BLaER1 (cell line): ENCODE data around the gene POU2F2.

ENCODE experiments used
- H3K27ac ChIP-seq: shearing (Covaris generic); formaldehyde crosslinking; 2 replicates; pipeline ENCODE4 v1.8.1; 2022
- H3K27me3 ChIP-seq: shearing (Covaris generic); formaldehyde crosslinking; 2 replicates; pipeline ENCODE4 v1.8.1; 2022
- H3K36me3 ChIP-seq: shearing (Covaris generic); formaldehyde crosslinking; 2 replicates; pipeline ENCODE4 v1.8.1; 2022
- H3K4me1 ChIP-seq: shearing (Covaris generic); formaldehyde crosslinking; 2 replicates; pipeline ENCODE4 v1.8.1; 2022
- H3K4me2 ChIP-seq: shearing (Covaris generic); formaldehyde crosslinking; 2 replicates; pipeline ENCODE4 v1.8.1; 2022
- H3K4me3 ChIP-seq: shearing (Covaris generic); formaldehyde crosslinking; 2 replicates; pipeline ENCODE4 v1.8.1; 2022
- H3K9ac ChIP-seq: shearing (Covaris generic); formaldehyde crosslinking; 2 replicates; pipeline ENCODE4 v1.8.1; 2022
- H3K9me3 ChIP-seq: shearing (Covaris generic); formaldehyde crosslinking; 2 replicates; pipeline ENCODE4 v1.8.1; 2022
- H4K20me1 ChIP-seq: shearing (Covaris generic); formaldehyde crosslinking; 2 replicates; pipeline ENCODE4 v1.8.1; 2022
- Cebpa-rat ChIP-seq: shearing (Covaris generic); IDR thresholded peaks from 2 replicates; pipeline ENCODE4 v1.8.1; 2022

Gene POU2F2

GRCh38 chr19:42172261-42172660 is 40.0 kb upstream of the POU2F2 start:
- Histone ChIP-seq H3K4me2 (no peak overlapping the region), H3K9ac (no peak overlapping the region), H3K36me3 (no peaks in the 10 kb centered on the region), H3K27ac (no peak overlapping the region), H3K27me3 (peaks cover 42% of the 10 kb centered on the region), H3K4me1 (peaks cover 11% of the 10 kb centered on the region), H4K20me1 (peaks cover 36% of the 10 kb centered on the region), H3K4me3 (no peak overlapping the region), H3K9me3 (no peaks in the 10 kb centered on the region)
- no peak for TF ChIP-seq Cebpa-rat

- Histone ChIP-seq H3K36me3 (no peaks in the 10 kb centered on the region), H3K4me2 (no peak overlapping the region), H3K4me3 (no peak overlapping the region), H3K9ac (no peak overlapping the region), H3K27me3 (peaks cover 29% of the 10 kb centered on the region), H3K4me1 (no peaks in the 10 kb centered on the region), H4K20me1 (peaks cover 26% of the 10 kb centered on the region), H3K9me3 (no peaks in the 10 kb centered on the region), H3K27ac (no peak overlapping the region)
- TF ChIP-seq Cebpa-rat = no peak
These were observed 38.5 kb upstream of the POU2F2 start for GRCh38 chr19:42170715-42171114.

GRCh38 chr19:42169486-42170413 is 37.5 kb upstream of the POU2F2 start:
- H3K9me3 ChIP-seq = no peaks in the 10 kb centered on the region
- no peak for TF ChIP-seq Cebpa-rat
- H4K20me1 ChIP-seq = peaks cover 16% of the 10 kb centered on the region; the same call in 1 of the 2 replicates
- H3K4me3 ChIP-seq = no peak overlapping the region
- H3K36me3 ChIP-seq = no peaks in the 10 kb centered on the region
- H3K4me2 ChIP-seq = no peak overlapping the region
- H3K27me3 ChIP-seq = peaks cover 19% of the 10 kb centered on the region
- no peak overlapping the region for H3K9ac ChIP-seq
- H3K27ac ChIP-seq = no peak overlapping the region
- H3K4me1 ChIP-seq = no peaks in the 10 kb centered on the region

GRCh38 chr19:42168206-42168605 is 36.0 kb upstream of the POU2F2 start:
- Histone ChIP-seq H3K4me3 (no peak overlapping the region), H3K36me3 (no peaks in the 10 kb centered on the region), H3K4me2 (no peak overlapping the region), H3K9ac (no peak overlapping the region), H3K4me1 (no peaks in the 10 kb centered on the region), H3K27me3 (0 out of 2 replicates have a peak, but pooled peaks cover 5% of the 10 kb centered on the region), H4K20me1 (peaks cover 9% of the 10 kb centered on the region; the same call in 1 of the 2 replicates), H3K27ac (no peak overlapping the region), H3K9me3 (no peaks in the 10 kb centered on the region)
- no peak for TF ChIP-seq Cebpa-rat

GRCh38 chr19:42166316-42166715 is 34.1 kb upstream of the POU2F2 start:
- no peak overlapping the region for H3K4me2 ChIP-seq
- no peaks in the 10 kb centered on the region for H3K4me1 ChIP-seq
- H3K36me3 ChIP-seq = no peaks in the 10 kb centered on the region
- H3K9ac ChIP-seq = no peak overlapping the region
- no peak overlapping the region for H3K4me3 ChIP-seq
- no peaks in the 10 kb centered on the region for H3K9me3 ChIP-seq
- no peaks in the 10 kb centered on the region for H4K20me1 ChIP-seq
- no peak for TF ChIP-seq Cebpa-rat
- no peak overlapping the region for H3K27ac ChIP-seq
- H3K27me3 ChIP-seq = 0 out of 2 replicates have a peak, but pooled peaks cover 3% of the 10 kb centered on the region

GRCh38 chr19:42165146-42165545 is 32.9 kb upstream of the POU2F2 start:
- Histone ChIP-seq H3K27me3 (0 out of 2 replicates have a peak, but pooled peaks cover 3% of the 10 kb centered on the region), H3K9ac (no peak overlapping the region), H3K9me3 (no peaks in the 10 kb centered on the region), H3K36me3 (no peaks in the 10 kb centered on the region), H3K4me2 (no peak overlapping the region), H3K4me3 (no peak overlapping the region), H3K4me1 (no peaks in the 10 kb centered on the region), H4K20me1 (no peaks in the 10 kb centered on the region), H3K27ac (no peak overlapping the region)
- TF ChIP-seq Cebpa-rat = no peak

- Histone ChIP-seq H3K4me3 (no peak overlapping the region), H3K4me2 (no peak overlapping the region), H3K27me3 (0 out of 2 replicates have a peak, but pooled peaks cover 3% of the 10 kb centered on the region), H4K20me1 (no peaks in the 10 kb centered on the region), H3K4me1 (no peaks in the 10 kb centered on the region), H3K36me3 (no peaks in the 10 kb centered on the region), H3K27ac (no peak overlapping the region), H3K9me3 (no peaks in the 10 kb centered on the region), H3K9ac (no peak overlapping the region)
- no peak for TF ChIP-seq Cebpa-rat
These were observed 29.5 kb upstream of the POU2F2 start for GRCh38 chr19:42161616-42162263.

- TF ChIP-seq Cebpa-rat = no peak
- no peaks in the 10 kb centered on the region for H3K9me3 ChIP-seq
- H3K4me1 ChIP-seq = peaks cover 11% of the 10 kb centered on the region
- no peaks in the 10 kb centered on the region for H3K27me3 ChIP-seq
- H3K27ac ChIP-seq = no peak overlapping the region
- H3K36me3 ChIP-seq = no peaks in the 10 kb centered on the region
- H3K9ac ChIP-seq = no peak overlapping the region
- H4K20me1 ChIP-seq = no peaks in the 10 kb centered on the region
- no peak overlapping the region for H3K4me3 ChIP-seq
- no peak overlapping the region for H3K4me2 ChIP-seq
These were observed 27.7 kb upstream of the POU2F2 start for GRCh38 chr19:42159942-42160341.

GRCh38 chr19:42158926-42159325 is 26.7 kb upstream of the POU2F2 start:
- peaks cover 19% of the 10 kb centered on the region for H3K4me1 ChIP-seq
- no peaks in the 10 kb centered on the region for H3K9me3 ChIP-seq
- TF ChIP-seq Cebpa-rat = no peak
- H3K27me3 ChIP-seq = no peaks in the 10 kb centered on the region
- no peak overlapping the region for H3K9ac ChIP-seq
- no peak overlapping the region for H3K27ac ChIP-seq
- no peaks in the 10 kb centered on the region for H4K20me1 ChIP-seq
- H3K36me3 ChIP-seq = no peaks in the 10 kb centered on the region
- H3K4me2 ChIP-seq = no peak overlapping the region
- H3K4me3 ChIP-seq = no peak overlapping the region

- TF ChIP-seq Cebpa-rat = no peak
- no peaks in the 10 kb centered on the region for H3K9me3 ChIP-seq
- H3K9ac ChIP-seq = no peak overlapping the region
- H3K4me3 ChIP-seq = no peak overlapping the region
- H3K36me3 ChIP-seq = no peaks in the 10 kb centered on the region
- no peaks in the 10 kb centered on the region for H4K20me1 ChIP-seq
- H3K27me3 ChIP-seq = 0 out of 2 replicates have a peak, but pooled peaks cover 2% of the 10 kb centered on the region
- no peak overlapping the region for H3K4me2 ChIP-seq
- H3K27ac ChIP-seq = no peak overlapping the region
- H3K4me1 ChIP-seq = peaks cover 19% of the 10 kb centered on the region
These were observed 24.3 kb upstream of the POU2F2 start for GRCh38 chr19:42156571-42156970.
